ENCODE results near the gene CCNI2.
"Not testable (repeated sequence)": the region's sequence is repeated elsewhere in the genome, so short reads cannot be mapped to it uniquely, and the experiment has no call there.

The CCNI2 gene

DNA sequence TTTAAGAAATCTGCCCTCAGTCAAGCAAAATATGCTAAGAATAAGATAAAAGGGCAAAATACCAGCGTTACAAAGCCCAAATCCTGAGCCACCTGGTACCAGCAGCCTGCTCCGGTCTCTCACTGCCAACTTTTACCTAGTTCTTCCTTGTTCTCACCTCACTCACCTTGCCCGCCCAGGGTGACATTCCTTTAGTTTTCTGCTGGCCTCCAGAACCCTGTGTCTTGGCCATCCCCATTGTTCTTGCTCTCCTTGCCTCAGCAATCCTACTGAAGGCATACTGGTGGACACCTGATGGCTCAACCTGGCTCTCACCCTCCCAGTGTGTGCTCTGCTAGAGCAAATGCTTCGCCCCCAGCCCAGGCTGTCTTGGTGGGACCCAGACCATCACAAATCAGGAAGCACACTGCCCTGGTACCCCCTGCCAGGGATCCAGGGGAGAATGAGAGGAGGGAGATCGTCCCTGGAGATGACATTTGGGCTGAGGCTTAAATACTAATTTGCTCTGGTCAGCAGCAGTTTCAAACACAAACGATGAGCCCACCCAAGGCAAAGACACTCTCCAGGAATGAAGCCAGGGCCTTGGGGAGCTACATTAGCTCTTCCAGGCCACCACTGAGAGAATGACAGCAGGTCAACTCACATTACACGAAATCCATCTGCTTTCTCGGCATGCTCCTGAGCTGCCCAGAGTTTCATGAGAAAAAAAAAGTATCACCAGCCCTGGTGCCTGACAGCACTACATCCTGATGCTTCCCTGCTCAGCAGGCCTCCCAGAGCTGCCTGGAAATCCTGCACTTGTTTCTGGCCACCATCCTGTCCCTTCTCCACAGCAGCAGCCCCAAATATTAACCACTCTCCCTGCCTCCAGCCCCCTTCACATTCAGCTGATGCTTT, 42.0 kb downstream of the CCNI2 start:
- no peaks in the 10 kb centered on the region for H3K36me3 ChIP-seq
- no peaks in the 10 kb centered on the region for H3K27me3 ChIP-seq
- H3K4me1 ChIP-seq, result peaks cover 8 to 15% (median 12%) of the 10 kb centered on the region in 10 experiments
- no peak overlapping the region for H3K4me2 ChIP-seq
- no peaks in the 10 kb centered on the region for H3K9me3 ChIP-seq (replicated peaks in 1 of 11)
- no peak overlapping the region for H3K9ac ChIP-seq
- TF ChIP-seq Cebpa-rat (IDR thresholded peaks at IDR 0.05), result no peak
- no peak overlapping the region for H3K27ac ChIP-seq
- H3K4me3 ChIP-seq, result no peak overlapping the region
- no peaks in the 10 kb centered on the region for H4K20me1 ChIP-seq

DNA sequence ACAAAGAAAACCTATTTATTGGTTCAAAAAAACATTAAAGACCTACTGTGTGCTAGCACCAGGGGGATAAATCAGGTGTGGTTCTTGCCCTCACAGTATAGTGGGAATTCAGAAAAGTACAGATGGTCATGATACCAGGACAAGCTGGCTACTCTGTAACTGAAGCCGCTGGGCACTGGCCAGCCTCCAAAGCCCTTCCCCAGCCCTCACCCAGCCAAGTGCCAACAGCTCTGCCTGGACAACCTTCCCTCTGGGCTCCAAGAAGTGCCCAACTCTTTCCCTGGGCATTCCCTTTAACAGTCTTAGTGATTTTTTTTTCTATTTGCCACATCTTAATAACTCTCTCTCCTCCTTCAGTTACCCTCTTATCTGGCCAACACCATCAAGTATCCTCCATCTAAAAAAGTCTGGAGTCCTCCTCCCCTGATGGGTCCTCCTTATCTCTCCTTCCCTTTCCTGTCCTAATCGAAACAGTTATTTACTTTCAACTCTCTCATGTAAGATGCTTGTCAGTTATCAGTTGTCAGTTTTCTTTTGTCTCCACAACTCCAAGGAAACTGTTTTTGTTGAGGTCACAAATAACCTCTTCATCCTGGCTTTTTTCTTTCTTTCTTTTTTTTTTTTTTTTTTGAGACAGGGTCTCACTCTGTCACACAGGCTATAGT, 43.1 kb downstream of the CCNI2 start:
- no peaks in the 10 kb centered on the region for H3K9me3 ChIP-seq (replicated peaks in 1 of 11)
- H3K27ac ChIP-seq, result no peak overlapping the region
- no peaks in the 10 kb centered on the region for H4K20me1 ChIP-seq
- H3K36me3 ChIP-seq, result no peaks in the 10 kb centered on the region
- H3K9ac ChIP-seq, result no peak overlapping the region
- no peak overlapping the region for H3K4me2 ChIP-seq
- H3K4me1 ChIP-seq, result peaks cover 3 to 8% (median 7%) of the 10 kb centered on the region in 10 experiments
- H3K4me3 ChIP-seq, result no peak overlapping the region
- no peak for TF ChIP-seq Cebpa-rat (IDR thresholded peaks at IDR 0.05)
- no peaks in the 10 kb centered on the region for H3K27me3 ChIP-seq

DNA sequence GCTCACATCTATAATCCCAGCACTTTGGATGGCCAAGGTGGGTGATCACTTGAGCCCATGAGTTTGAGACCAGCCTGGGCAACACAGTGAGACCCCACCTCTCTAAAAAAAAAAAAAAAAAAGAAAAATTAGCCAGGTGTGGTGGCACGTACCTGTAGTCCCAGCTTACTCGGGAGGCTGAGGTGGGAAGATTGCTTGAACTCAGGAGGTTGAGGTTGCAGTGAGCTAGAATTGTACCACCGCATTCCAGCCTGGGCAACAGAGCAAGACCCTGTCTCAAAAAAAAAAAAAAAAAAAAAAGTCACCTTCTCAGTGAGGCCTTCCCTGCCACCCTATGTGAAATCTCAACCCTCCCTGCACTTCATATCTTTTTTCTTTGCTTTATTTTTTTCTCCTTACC, 43.8 kb downstream of the CCNI2 start:
- TF ChIP-seq Cebpa-rat (IDR thresholded peaks at IDR 0.05), result no peak
- Histone ChIP-seq H4K20me1 (no peaks in the 10 kb centered on the region), H3K4me3 (no peak overlapping the region), H3K4me1 (peaks cover 0 to 2% (median under 1%) of the 10 kb centered on the region in 10 experiments; a peak in 7 of 20 replicates), H3K27ac (no peak overlapping the region), H3K9ac (no peak overlapping the region), H3K36me3 (no peaks in the 10 kb centered on the region), H3K4me2 (no peak overlapping the region), H3K27me3 (no peaks in the 10 kb centered on the region), H3K9me3 (replicated peaks in 1 of 11) (no peaks in the 10 kb centered on the region)

DNA sequence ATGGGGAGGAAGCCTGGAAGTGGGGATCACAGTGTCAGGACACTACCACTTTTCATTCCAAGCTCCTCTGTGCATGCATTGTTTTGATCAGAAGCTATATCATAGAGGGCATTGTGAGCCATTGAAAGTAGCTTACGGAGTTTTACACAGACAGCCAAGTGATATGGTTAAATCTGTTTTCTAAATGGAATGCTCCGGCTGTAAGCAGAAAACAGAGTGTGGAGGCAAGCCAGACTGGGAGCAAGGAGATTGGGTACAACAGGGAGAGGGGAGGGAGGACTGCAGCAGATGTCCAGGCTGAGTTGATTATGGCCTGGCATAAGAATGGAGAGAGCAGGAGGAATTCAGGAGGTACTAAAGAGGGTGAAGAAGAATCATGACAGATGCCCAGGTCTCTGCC, 50.4 kb downstream of the CCNI2 start:
- H3K27me3 ChIP-seq, result no peaks in the 10 kb centered on the region
- TF ChIP-seq Cebpa-rat (IDR thresholded peaks at IDR 0.05), result no peak
- H3K4me3 ChIP-seq, result no peak overlapping the region

DNA sequence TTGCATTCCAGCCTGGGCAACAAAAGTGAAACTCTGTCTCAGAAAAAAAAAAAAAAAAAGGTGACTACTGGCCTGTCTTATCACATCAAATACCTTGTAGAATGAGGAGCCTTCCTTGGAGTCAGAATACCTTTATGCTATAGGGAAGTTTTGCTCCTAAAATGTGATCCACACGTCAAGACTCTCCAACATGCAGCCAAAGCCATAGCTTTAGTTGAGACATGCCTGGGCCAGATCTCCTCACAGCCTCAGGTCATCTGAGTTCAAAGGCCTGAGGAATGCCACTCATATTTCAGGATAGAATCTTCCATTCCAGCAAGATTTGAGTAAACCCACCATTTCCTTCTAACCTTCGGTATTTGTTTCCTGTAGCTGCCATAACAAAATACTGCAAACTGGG, 52.2 kb downstream of the CCNI2 start:
- no peak overlapping the region for H3K4me2 ChIP-seq
- peaks cover 0 to 1% (median 0%) of the 10 kb centered on the region in 10 experiments; a peak in 3 of 20 replicates for H3K4me1 ChIP-seq
- no peaks in the 10 kb centered on the region for H3K9me3 ChIP-seq (replicated peaks in 1 of 11)
- H3K36me3 ChIP-seq, result no peaks in the 10 kb centered on the region
- no peaks in the 10 kb centered on the region for H4K20me1 ChIP-seq
- H3K27me3 ChIP-seq, result no peaks in the 10 kb centered on the region
- TF ChIP-seq Cebpa-rat (IDR thresholded peaks at IDR 0.05), result no peak
- no peak overlapping the region for H3K27ac ChIP-seq
- no peak overlapping the region for H3K4me3 ChIP-seq
- no peak overlapping the region for H3K9ac ChIP-seq

More for the DNA sequence above, 50.4 kb downstream of the CCNI2 start:
- H4K20me1 ChIP-seq, result no peaks in the 10 kb centered on the region
- no peaks in the 10 kb centered on the region for H3K4me1 ChIP-seq
- H3K36me3 ChIP-seq, result no peaks in the 10 kb centered on the region
- H3K27ac ChIP-seq, result no peak overlapping the region
- H3K4me2 ChIP-seq, result no peak overlapping the region
- H3K9ac ChIP-seq, result no peak overlapping the region
- no peaks in the 10 kb centered on the region for H3K9me3 ChIP-seq (replicated peaks in 1 of 11)

DNA sequence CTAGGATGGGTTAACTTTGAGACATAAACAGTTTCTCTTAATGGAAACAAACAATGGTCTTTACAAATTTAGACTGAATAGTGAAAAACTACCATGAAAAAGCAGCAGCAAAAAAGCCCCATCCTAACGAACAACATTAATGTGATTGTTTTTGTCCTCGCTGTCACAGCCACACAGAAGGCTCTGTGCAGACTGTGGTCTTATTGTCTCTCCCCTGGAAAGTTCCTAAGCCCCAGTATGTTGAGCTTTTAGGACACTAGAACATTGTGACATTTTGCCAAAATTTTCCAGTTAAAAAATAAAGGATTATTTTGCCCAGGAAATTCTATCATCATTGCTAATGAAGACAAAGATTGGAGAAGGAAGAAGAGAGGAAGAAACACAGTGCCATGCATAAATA, 53.3 kb downstream of the CCNI2 start:
- no peaks in the 10 kb centered on the region for H3K36me3 ChIP-seq

DNA sequence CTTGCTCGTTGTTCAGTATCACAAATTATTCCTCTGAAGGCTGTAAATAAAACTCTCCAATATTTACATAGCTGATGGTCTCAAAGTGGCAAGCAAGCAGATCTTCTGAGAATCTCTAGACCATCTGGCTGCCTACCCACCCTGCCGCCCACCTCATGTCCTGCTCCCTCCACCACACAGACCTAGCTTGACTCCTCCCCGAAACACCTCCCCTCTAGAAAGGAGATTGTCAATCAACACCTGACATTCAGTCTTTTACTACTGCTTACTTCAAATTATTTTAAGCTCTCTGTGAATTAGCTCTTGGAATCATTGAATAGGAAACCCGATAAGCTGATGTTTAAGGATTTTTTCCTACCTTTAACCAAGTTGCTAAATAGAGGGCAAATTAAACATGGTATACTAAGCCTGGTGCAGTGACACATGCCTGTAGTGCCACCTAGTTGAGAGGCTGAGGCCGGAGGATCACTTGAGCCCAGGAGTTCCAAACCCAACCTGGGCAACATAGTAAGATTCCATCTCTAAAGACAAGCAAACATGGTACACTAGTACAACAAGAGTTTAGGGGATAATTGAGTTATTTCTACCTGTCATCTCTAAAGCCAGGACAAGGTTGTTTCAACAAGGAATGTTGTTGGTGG, 54.9 kb downstream of the CCNI2 start:
- no peak overlapping the region for H3K27ac ChIP-seq
- no peak overlapping the region for H3K4me2 ChIP-seq
- no peaks in the 10 kb centered on the region for H3K27me3 ChIP-seq
- no peak overlapping the region for H3K4me3 ChIP-seq
- peaks cover 7 to 13% (median 9%) of the 10 kb centered on the region in 10 experiments for H3K4me1 ChIP-seq
- H3K9ac ChIP-seq, result no peak overlapping the region
- no peaks in the 10 kb centered on the region; a peak in 2 of 22 replicates for H3K9me3 ChIP-seq (replicated peaks in 1 of 11)
- no peaks in the 10 kb centered on the region for H4K20me1 ChIP-seq
- no peak for TF ChIP-seq Cebpa-rat (IDR thresholded peaks at IDR 0.05)
- H3K36me3 ChIP-seq, result no peaks in the 10 kb centered on the region

More for the DNA sequence above, 53.3 kb downstream of the CCNI2 start:
- H3K9me3 ChIP-seq (replicated peaks in 1 of 11), result no peaks in the 10 kb centered on the region; a peak in 2 of 22 replicates
- H4K20me1 ChIP-seq, result no peaks in the 10 kb centered on the region
- H3K4me2 ChIP-seq, result no peak overlapping the region
- H3K4me1 ChIP-seq, result peaks cover 0 to 3% (median 0%) of the 10 kb centered on the region in 10 experiments; a peak in 3 of 20 replicates
- no peak overlapping the region for H3K4me3 ChIP-seq
- no peaks in the 10 kb centered on the region for H3K27me3 ChIP-seq
- TF ChIP-seq Cebpa-rat (IDR thresholded peaks at IDR 0.05), result no peak
- H3K9ac ChIP-seq, result no peak overlapping the region
- H3K27ac ChIP-seq, result no peak overlapping the region

DNA sequence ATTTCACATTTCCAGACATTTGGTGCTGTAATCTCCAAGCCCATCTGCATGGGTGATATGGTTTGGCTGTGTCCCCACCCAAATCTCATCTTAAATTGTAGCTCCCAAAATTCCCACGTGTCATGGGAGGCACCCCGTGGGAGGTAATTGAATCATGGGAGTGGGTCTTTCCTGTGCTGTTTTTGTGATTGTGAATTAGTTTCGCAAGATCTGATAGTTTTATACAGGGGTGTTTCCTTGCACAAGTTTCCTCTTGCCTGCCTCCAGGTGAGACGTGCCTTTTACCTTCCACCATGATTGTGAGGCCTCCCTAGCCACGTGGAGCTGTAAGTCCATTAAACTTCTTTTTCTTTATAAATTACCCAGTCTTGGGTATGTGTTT, 55.5 kb downstream of the CCNI2 start:
- not testable (repeated sequence) for H3K36me3 ChIP-seq; H3K4me2 ChIP-seq; H3K27ac ChIP-seq; H3K27me3 ChIP-seq; H3K9ac ChIP-seq; H3K9me3 ChIP-seq (replicated peaks in 1 of 11); H3K4me3 ChIP-seq; H4K20me1 ChIP-seq
- peak in 1 of 11 experiments; percentile 70; a peak in 1 of 22 replicates for TF ChIP-seq Cebpa-rat (IDR thresholded peaks at IDR 0.05)
- peaks cover 12 to 18% (median 15%) of the 10 kb centered on the region in 10 experiments for H3K4me1 ChIP-seq
